GM23248 (cell line): ENCODE measurements around the gene CAPN13. TPM values are rescaled to one million over a fixed set of nuclear protein-coding genes. Genes with fewer than 3 reads are reported as not detected.
A peak's percentile ranks its signal among the peaks of the same experiment; 100 is the strongest.

Experiments
- DNase-seq: peaks from one replicate; pipeline ENCODE4 v3.0.0-alpha.2; 2015
- H2AFZ ChIP-seq: fragments of 200-600 bp; sonication (generic); 2 replicates; pipeline ENCODE4 v1.6.1; 2016; ENCODE audit warnings: antibody characterized with exemption
- H3F3A ChIP-seq: fragments of 200-600 bp; sonication (generic); 2 replicates; pipeline ENCODE4 v1.6.1; 2016; ENCODE audit warnings: mild to moderate bottlenecking, antibody characterized with exemption, mixed run types; ENCODE audit not compliant: insufficient read depth
- H3K27ac ChIP-seq: fragments of 200-600 bp; sonication (generic); 2 replicates; pipeline ENCODE4 v1.5.1; 2016; ENCODE audit warnings: mild to moderate bottlenecking
- H3K27me3 ChIP-seq: fragments of 200-600 bp; sonication (generic); replicated peaks from 2 replicates; pipeline ENCODE4 v1.6.1; 2016; ENCODE audit warnings: mild to moderate bottlenecking; ENCODE audit not compliant: insufficient read depth
- H3K36me3 ChIP-seq: fragments of 200-600 bp; sonication (generic); 2 replicates; pipeline ENCODE4 v1.6.1; 2016; ENCODE audit warnings: low read depth, mild to moderate bottlenecking
- H3K4me1 ChIP-seq: fragments of 200-600 bp; sonication (generic); 2 replicates; pipeline ENCODE4 v1.6.1; 2016; ENCODE audit warnings: mild to moderate bottlenecking; ENCODE audit not compliant: insufficient read depth
- H3K4me2 ChIP-seq: fragments of 200-600 bp; sonication (generic); one replicate; pipeline ENCODE4 v1.6.1; 2016; ENCODE audit warnings: mild to moderate bottlenecking; ENCODE audit not compliant: unreplicated experiment
- H3K4me3 ChIP-seq: fragments of 200-600 bp; sonication (generic); 2 replicates; pipeline ENCODE4 v1.5.1; 2016; ENCODE audit warnings: mild to moderate bottlenecking
- H3K79me2 ChIP-seq: fragments of 200-600 bp; sonication (generic); 2 replicates; pipeline ENCODE4 v1.6.1; 2016; ENCODE audit warnings: mild to moderate bottlenecking; ENCODE audit not compliant: insufficient read depth
- H3K9ac ChIP-seq: fragments of 200-600 bp; sonication (generic); 2 replicates; pipeline ENCODE4 v1.6.1; 2016; ENCODE audit warnings: mild to moderate bottlenecking
- H3K9me2 ChIP-seq: fragments of 200-600 bp; sonication (generic); 2 replicates; pipeline ENCODE4 v1.6.1; 2016; ENCODE audit warnings: mixed run types, mild to moderate bottlenecking, moderate library complexity; ENCODE audit not compliant: insufficient read depth
- H3K9me3 ChIP-seq: fragments of 200-600 bp; sonication (generic); one replicate; pipeline ENCODE4 v1.6.1; 2017; ENCODE audit warnings: low read depth
- H4K20me1 ChIP-seq: fragments of 200-600 bp; sonication (generic); 2 replicates; pipeline ENCODE4 v1.6.0; 2016; ENCODE audit not compliant: insufficient read depth
- EZH2 ChIP-seq: fragments of 200-600 bp; sonication (generic); IDR thresholded peaks from 2 replicates; pipeline ENCODE4 v1.6.1; 2018; ENCODE audit warnings: antibody characterized with exemption, mild to moderate bottlenecking; ENCODE audit not compliant: insufficient read depth, poor library complexity, severe bottlenecking
- EZH2phosphoT487 ChIP-seq: fragments of 200-600 bp; sonication (generic); IDR thresholded peaks from 2 replicates; pipeline ENCODE4 v1.6.1; 2018; ENCODE audit warnings: antibody characterized with exemption, moderate library complexity, mild to moderate bottlenecking, low read depth; ENCODE audit not compliant: insufficient read depth
- WGBS, 2 experiments: methylation state at CpG; one replicate each; pipeline ENCODE4 v1.1.6; 2015 to 2017; ENCODE audit warnings: low lambda C conversion rate in 2 of 2, low coverage in 1 of 2; ENCODE audit errors: missing lambda C conversion rate in 2 of 2; 5-methylcytosine and 5-hydroxymethylcytosine counted together
- in situ Hi-C: fragments of 300-500 bp; cut with MboI; formaldehyde crosslinking; loops from 2 replicates; pipeline ENCODE4 v1.15.0; 2020
- polyA plus RNA-seq: library from polyadenylated mRNA; unstranded; fragments of >200 nt; fragmentation: Nextera tagmentation; extraction: Ambion mirVana; gene quantifications from 2 replicates; pipeline ENCODE4 v1.2.1, GENCODE V29; 2016
- total RNA-seq: library from RNA; depleted of rRNA; stranded (reverse); fragments of >200 nt; shearing (Covaris generic); gene quantifications from 2 replicates; pipeline ENCODE4 v1.2.3, GENCODE V29; 2014

The CAPN13 gene
- total and polyA plus RNA-seq, 2 experiments from 2014 or later, result not detected

- H3K4me3 ChIP-seq, result no peak overlapping the region
- H3K9me2 ChIP-seq, result no peaks in the 10 kb centered on the region
- in situ Hi-C loops, result no loop called here
- H3K9ac ChIP-seq, result no peak overlapping the region
- H3K79me2 ChIP-seq, result no peaks in the 10 kb centered on the region
- no peak overlapping the region for H3K27ac ChIP-seq
- H4K20me1 ChIP-seq, result no peaks in the 10 kb centered on the region
- TF ChIP-seq EZH2, result no peak
- TF ChIP-seq EZH2phosphoT487, result no peak
- DNase-seq, result peak; percentile 53
- H3K9me3 ChIP-seq, result no peaks in the 10 kb centered on the region
- no peaks in the 10 kb centered on the region for H3F3A ChIP-seq
- H3K4me2 ChIP-seq, result no peak overlapping the region
- H3K27me3 ChIP-seq, result no peaks in the 10 kb centered on the region
- 89 to 90% methylated on average over 12 to 16 of the region's 16 CpGs for WGBS, 2 experiments
- H3K36me3 ChIP-seq, result no peaks in the 10 kb centered on the region
- H2AFZ ChIP-seq, result no peak overlapping the region
- peaks cover 19% of the 10 kb centered on the region; the same call in 1 of the 2 replicates for H3K4me1 ChIP-seq
These were observed 115.1 kb downstream of the CAPN13 start for GRCh38 chr2:30691948-30692828.

GRCh38 chr2:30691091-30691947 is 115.9 kb downstream of the CAPN13 start:
- H2AFZ ChIP-seq, result no peak overlapping the region
- peaks cover 19% of the 10 kb centered on the region; the same call in 1 of the 2 replicates for H3K4me1 ChIP-seq
- H3K79me2 ChIP-seq, result no peaks in the 10 kb centered on the region
- H3K4me2 ChIP-seq, result no peak overlapping the region
- no peak for DNase-seq
- in situ Hi-C loops, result no loop called here
- no peaks in the 10 kb centered on the region for H3K36me3 ChIP-seq
- 84% methylated on average over 7 of the region's 7 CpGs for WGBS, 2 experiments
- H3K9me3 ChIP-seq, result no peaks in the 10 kb centered on the region
- H3K9me2 ChIP-seq, result no peaks in the 10 kb centered on the region
- H3K4me3 ChIP-seq, result no peak overlapping the region
- H3K27ac ChIP-seq, result no peak overlapping the region
- no peak overlapping the region for H3K9ac ChIP-seq
- H3F3A ChIP-seq, result no peaks in the 10 kb centered on the region
- no peaks in the 10 kb centered on the region for H3K27me3 ChIP-seq
- TF ChIP-seq EZH2 (no peak), EZH2phosphoT487 (no peak)
- no peaks in the 10 kb centered on the region for H4K20me1 ChIP-seq

- in situ Hi-C loops, result no loop called here
- H3K9ac ChIP-seq, result no peak overlapping the region
These were observed 117.1 kb downstream of the CAPN13 start for GRCh38 chr2:30690126-30690561.

GRCh38 chr2:30689496-30690125 is 117.6 kb downstream of the CAPN13 start:
- no peak overlapping the region for H2AFZ ChIP-seq
- H3K79me2 ChIP-seq, result no peaks in the 10 kb centered on the region

More at GRCh38 chr2:30690126-30690561, 117.1 kb downstream of the CAPN13 start:
- H3K4me3 ChIP-seq, result no peak overlapping the region
- no peak for DNase-seq
- no peaks in the 10 kb centered on the region for H3K9me2 ChIP-seq
- no peaks in the 10 kb centered on the region for H3K79me2 ChIP-seq
- no peaks in the 10 kb centered on the region for H3K9me3 ChIP-seq
- peaks cover 17% of the 10 kb centered on the region; the same call in 1 of the 2 replicates for H3K4me1 ChIP-seq
- no peaks in the 10 kb centered on the region for H3K36me3 ChIP-seq
- 34 to 36% methylated on average over 5 of the region's 5 CpGs for WGBS, 2 experiments
- no peak for TF ChIP-seq EZH2phosphoT487
- TF ChIP-seq EZH2, result no peak
- H3K4me2 ChIP-seq, result no peak overlapping the region
- no peak overlapping the region for H2AFZ ChIP-seq
- H4K20me1 ChIP-seq, result no peaks in the 10 kb centered on the region
- no peaks in the 10 kb centered on the region for H3F3A ChIP-seq
- no peak overlapping the region for H3K27ac ChIP-seq
- H3K27me3 ChIP-seq, result no peaks in the 10 kb centered on the region

More at GRCh38 chr2:30689496-30690125, 117.6 kb downstream of the CAPN13 start:
- H3K9me3 ChIP-seq, result no peaks in the 10 kb centered on the region
- no peaks in the 10 kb centered on the region for H3F3A ChIP-seq
- H3K4me3 ChIP-seq, result no peak overlapping the region
- no peaks in the 10 kb centered on the region for H3K9me2 ChIP-seq
- no peaks in the 10 kb centered on the region for H3K27me3 ChIP-seq
- in situ Hi-C loops, result no loop called here
- no peaks in the 10 kb centered on the region for H4K20me1 ChIP-seq
- DNase-seq, result no peak
- H3K4me1 ChIP-seq, result peaks cover 13% of the 10 kb centered on the region; the same call in 1 of the 2 replicates
- TF ChIP-seq EZH2phosphoT487 (no peak), EZH2 (no peak)
- WGBS, 2 experiments, result 57 to 61% methylated on average over 6 of the region's 6 CpGs
- H3K9ac ChIP-seq, result no peak overlapping the region
- no peak overlapping the region for H3K4me2 ChIP-seq
- H3K36me3 ChIP-seq, result no peaks in the 10 kb centered on the region
- H3K27ac ChIP-seq, result no peak overlapping the region
